Ishikawa (cell line): ENCODE results near the gene RAD51B.

ENCODE experiments used
- CEBPB ChIP-seq: IDR thresholded peaks from 2 replicates; pipeline ENCODE4 v1.6.1; 2012
- CREB1 ChIP-seq: IDR thresholded peaks from 2 replicates; pipeline ENCODE4 v1.6.1; 2012; ENCODE audit warnings: low read depth
- EGR1 ChIP-seq: IDR thresholded peaks from 2 replicates; pipeline ENCODE4 v1.6.1; 2012
- EP300 ChIP-seq: IDR thresholded peaks from 2 replicates; pipeline ENCODE4 v1.6.1; 2012; ENCODE audit warnings: borderline replicate concordance
- NFIC ChIP-seq: IDR thresholded peaks from 2 replicates; pipeline ENCODE4 v1.6.1; 2012
- RAD21 ChIP-seq: IDR thresholded peaks from 2 replicates; pipeline ENCODE4 v1.6.1; 2012; ENCODE audit warnings: low read depth
- REST ChIP-seq: IDR thresholded peaks from 2 replicates; pipeline ENCODE4 v1.6.1; 2012; ENCODE audit warnings: low read depth, mild to moderate bottlenecking
- TAF1 ChIP-seq: IDR thresholded peaks from 2 replicates; pipeline ENCODE4 v1.6.1; 2012; ENCODE audit warnings: low read depth, mild to moderate bottlenecking
- TF ChIP-seq, protein P1 (sequence below): IDR thresholded peaks from 2 replicates; pipeline ENCODE4 v1.6.1; 2012

DNA sequence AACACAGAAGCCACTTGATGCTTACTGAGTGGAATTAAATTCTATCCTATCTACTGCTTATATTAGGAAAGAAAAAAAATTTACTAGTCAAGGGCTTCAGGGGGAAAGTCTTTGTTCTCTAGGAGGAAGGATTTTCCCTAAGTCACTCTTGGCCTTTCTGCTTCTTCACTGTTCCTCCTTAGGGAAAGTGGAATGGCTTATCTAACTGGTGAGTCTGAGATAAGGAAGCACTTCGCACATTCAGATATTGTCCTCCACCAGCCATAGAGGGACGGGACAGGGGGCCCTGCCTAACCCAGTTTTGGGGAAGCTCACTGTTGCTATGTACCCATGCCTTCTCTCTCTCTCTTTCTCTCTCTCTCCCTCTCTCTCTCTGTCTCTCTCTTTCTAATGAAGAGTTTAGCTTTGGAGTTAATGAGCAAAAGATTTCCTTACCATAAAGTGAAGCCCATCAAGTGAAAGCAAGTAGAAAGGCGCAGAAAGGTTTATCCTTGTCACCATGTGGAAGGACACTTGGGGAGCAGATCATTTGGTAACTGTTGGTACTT is 522.7 kb downstream of the RAD51B start:
- TF ChIP-seq, protein P1, sequence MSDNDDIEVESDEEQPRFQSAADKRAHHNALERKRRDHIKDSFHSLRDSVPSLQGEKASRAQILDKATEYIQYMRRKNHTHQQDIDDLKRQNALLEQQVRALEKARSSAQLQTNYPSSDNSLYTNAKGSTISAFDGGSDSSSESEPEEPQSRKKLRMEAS: no peak
- TF ChIP-seq EGR1 (no peak), RAD21 (no peak), REST (no peak), TAF1 (no peak), CEBPB (no peak), CREB1 (no peak), NFIC (no peak), EP300 (no peak)
